Upper lobe of left lung (tissue), 6 donors: ENCODE measurements around the gene PJA2. TPM values are rescaled to one million over a fixed set of nuclear protein-coding genes. Genes with fewer than 3 reads are reported as not detected.
A peak's percentile ranks its signal among the peaks of the same experiment; 100 is the strongest.

ENCODE experiments used
- ATAC-seq, 2 donors: fragments of 200-7000 bp; cut with Tn5 transposase; one replicate each; pipeline ENCODE4 v1.9.1; 2022; ENCODE audit warnings: mild to moderate bottlenecking in 2 of 2, moderate library complexity in 2 of 2; ENCODE audit not compliant: low FRiP score in 2 of 2
- DNase-seq, 2 donors: peaks; one replicate each; pipeline ENCODE4 v3.0.0-alpha.2; 2019 to 2020
- H3K27ac ChIP-seq, 4 donors: fragments of 200-600 bp; sonication (generic); one replicate each; pipeline ENCODE4 v1.5.1; 2016 to 2019
- H3K27me3 ChIP-seq, 4 donors: fragments of 200-600 bp; sonication (generic); one replicate each; pipeline ENCODE4 v1.5.1; 2017 to 2019
- H3K36me3 ChIP-seq, 4 donors: fragments of 200-600 bp; sonication (generic); one replicate each; pipeline ENCODE4 v1.5.1; 2016 to 2019
- H3K4me1 ChIP-seq, 4 donors: fragments of 200-600 bp; sonication (generic); one replicate each; pipeline ENCODE4 v1.5.1; 2018 to 2019
- H3K4me3 ChIP-seq, 4 donors: fragments of 200-600 bp; sonication (generic); one replicate each; pipeline ENCODE4 v1.5.1; 2017 to 2019; ENCODE audit warnings: mild to moderate bottlenecking in 2 of 4, moderate library complexity in 1 of 4
- H3K9me3 ChIP-seq, 4 donors: fragments of 200-600 bp; sonication (generic); one replicate each; pipeline ENCODE4 v1.5.1; 2018 to 2019
- CTCF ChIP-seq, 6 experiments: fragments of 450-650 bp in 4 of 6; fragments of 200-600 bp in 2 of 6; sonication (generic) in 2 of 6; IDR thresholded peaks; one replicate each; pipeline ENCODE4 v1.5.1; 2016 to 2019; ENCODE audit warnings: antibody characterized with exemption in 6 of 6
- EP300 ChIP-seq, 4 donors: sonication (generic); formaldehyde crosslinking; IDR thresholded peaks; one replicate each; pipeline ENCODE4 v1.5.1; 2017; ENCODE audit warnings: antibody characterized with exemption in 4 of 4, control low read depth in 2 of 4
- POLR2A ChIP-seq, 4 donors: fragments of 450-650 bp; IDR thresholded peaks; one replicate each; pipeline ENCODE4 v1.5.1; 2016 to 2017; ENCODE audit warnings: antibody characterized with exemption in 4 of 4, mild to moderate bottlenecking in 2 of 4
- POLR2AphosphoS5 ChIP-seq, 2 donors: sonication (generic); formaldehyde crosslinking; IDR thresholded peaks; one replicate each; pipeline ENCODE4 v1.5.1; 2017; ENCODE audit warnings: antibody characterized with exemption in 2 of 2
- WGBS, 2 donors: methylation state at CpG; one replicate each; pipeline ENCODE4 v1.1.5; 2017 to 2018; 5-methylcytosine and 5-hydroxymethylcytosine counted together
- total RNA-seq, 6 donors: library from RNA; depleted of rRNA in 4 of 6; stranded (reverse); fragments of >200 nt in 4 of 6; gene quantifications; one replicate each; pipeline versions ENCODE4 v1.1.0 to v1.2.1, GENCODE V29; 2016 to 2021
- donor health status: DM: no; HTN: no; CAD: no; lungs with moderate emphysema.
- donor health status: DM: no; HTN: yes; CAD: no; lungs with severe emphysema.

Gene PJA2
- total RNA-seq, 6 donors from 2014 or later, result 38.0 to 114 (median 78.0) TPM

GRCh38 chr5:109408991-109409843 lies 557 bp downstream of the PJA2 start:
- H3K27ac ChIP-seq, result peak overlapping the region; percentile 99
- TF ChIP-seq CTCF (IDR thresholded peaks at IDR 0.05) (no peak), EP300 (IDR thresholded peaks at IDR 0.05) (peak in 1 of 4 donors; percentile 31), POLR2A (IDR thresholded peaks at IDR 0.05) (peak in 2 of 4 donors; percentile 25 to 42), POLR2AphosphoS5 (IDR thresholded peaks at IDR 0.05) (peak in 1 of 2 donors; percentile 63)
- ATAC-seq, result peak; percentile 62 to 67
- peak; percentile 77 to 92 for DNase-seq
- no peaks in the 10 kb centered on the region for H3K27me3 ChIP-seq
- H3K4me3 ChIP-seq, result peak overlapping the region; percentile 80 to 90 (median 90)
- WGBS, 2 donors, result 0 to 1% methylated on average over 24 to 52 of the region's 52 CpGs
- no peaks in the 10 kb centered on the region for H3K36me3 ChIP-seq
- H3K9me3 ChIP-seq, result no peaks in the 10 kb centered on the region
- peaks cover 14 to 46% (median 26%) of the 10 kb centered on the region in 4 donors for H3K4me1 ChIP-seq

DNA sequence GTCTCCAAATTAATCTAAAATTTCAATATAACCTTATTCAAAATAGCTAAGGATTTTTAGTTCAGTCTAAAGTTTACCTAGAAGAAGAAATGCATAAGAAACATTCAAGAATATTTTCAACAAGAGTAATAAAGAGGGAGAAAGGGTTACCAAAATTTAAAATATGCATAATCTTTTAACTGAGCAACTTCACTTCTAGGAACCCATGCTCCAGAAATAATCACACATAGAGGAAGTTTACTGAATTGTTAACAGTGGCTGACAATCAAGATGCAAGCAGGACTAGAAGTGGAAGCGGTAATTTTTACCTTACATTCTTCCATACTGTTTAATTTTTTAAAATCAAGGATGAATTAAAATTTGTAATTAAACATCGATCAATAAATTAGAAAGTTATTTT lies 1.9 kb downstream of the PJA2 start:
- 32 to 33% methylated on average over 2 of the region's 2 CpGs for WGBS, 2 donors
- Histone ChIP-seq H3K36me3 (no peaks in the 10 kb centered on the region), H3K4me3 (peak overlapping the region in 3 of 4 donors; percentile 80 to 90 (median 90)), H3K27me3 (no peaks in the 10 kb centered on the region), H3K9me3 (no peaks in the 10 kb centered on the region), H3K4me1 (peaks cover 17 to 43% (median 29%) of the 10 kb centered on the region in 4 donors), H3K27ac (peak overlapping the region in 2 of 4 donors; percentile 99)
- ATAC-seq (no peak), DNase-seq (no peak)
- TF ChIP-seq EP300 (IDR thresholded peaks at IDR 0.05) (no peak), CTCF (IDR thresholded peaks at IDR 0.05) (no peak), POLR2AphosphoS5 (IDR thresholded peaks at IDR 0.05) (no peak), POLR2A (IDR thresholded peaks at IDR 0.05) (no peak)

- Histone ChIP-seq H3K36me3 (no peaks in the 10 kb centered on the region), H3K9me3 (no peaks in the 10 kb centered on the region), H3K27me3 (no peaks in the 10 kb centered on the region), H3K4me3 (no peak overlapping the region), H3K27ac (no peak overlapping the region), H3K4me1 (peaks cover 24 to 45% (median 31%) of the 10 kb centered on the region in 4 donors)
- WGBS, 2 donors, result 63 to 74% methylated on average over 1 of the region's 1 CpG
- TF ChIP-seq POLR2AphosphoS5 (IDR thresholded peaks at IDR 0.05), result no peak
- no peak for TF ChIP-seq EP300 (IDR thresholded peaks at IDR 0.05)
- TF ChIP-seq CTCF (IDR thresholded peaks at IDR 0.05), result no peak
- TF ChIP-seq POLR2A (IDR thresholded peaks at IDR 0.05), result no peak
- ATAC-seq (no peak), DNase-seq (no peak)
Measured at GRCh38 chr5:109406719-109407118, 3.1 kb downstream of the PJA2 start.

GRCh38 chr5:109404428-109404960 lies 5.3 kb downstream of the PJA2 start:
- no peak for TF ChIP-seq CTCF (IDR thresholded peaks at IDR 0.05)
- TF ChIP-seq POLR2AphosphoS5 (IDR thresholded peaks at IDR 0.05), result no peak
- no peak for TF ChIP-seq POLR2A (IDR thresholded peaks at IDR 0.05)
- no peak for TF ChIP-seq EP300 (IDR thresholded peaks at IDR 0.05)
- no peak overlapping the region for H3K4me3 ChIP-seq
- H3K4me1 ChIP-seq, result peaks cover 24 to 48% (median 33%) of the 10 kb centered on the region in 4 donors
- no peaks in the 10 kb centered on the region for H3K27me3 ChIP-seq
- DNase-seq, result no peak
- no peak for ATAC-seq
- 84 to 94% methylated on average over 6 of the region's 6 CpGs for WGBS, 2 donors
- H3K36me3 ChIP-seq, result no peaks in the 10 kb centered on the region
- no peak overlapping the region for H3K27ac ChIP-seq
- H3K9me3 ChIP-seq, result no peaks in the 10 kb centered on the region
